AG04449 (cell line): Measurements from ENCODE around the gene LRRC4C.

Source experiments
- CTCF ChIA-PET: fragments of 350-600 bp; formaldehyde crosslinking; extraction: SDS; loops from one replicate; lab custom pipeline; 2021; ENCODE audit warnings: antibody characterized with exemption; lab: Yijun Ruan, JAX
- POLR2A ChIA-PET: fragments of 400-600, 350-600 bp; formaldehyde crosslinking; extraction: SDS; loops from one replicate; lab custom pipeline; 2020; ENCODE audit warnings: antibody characterized with exemption, inconsistent platforms; lab: Yijun Ruan, JAX
- DNase-seq: peaks from one replicate; pipeline ENCODE4 v3.0.0-alpha.2; 2010; ENCODE audit warnings: low read depth, low spot score
- H3K4me3 ChIP-seq: 2 replicates; pipeline ENCODE4 v1.5.1; 2011; ENCODE audit warnings: low read depth, mild to moderate bottlenecking, control low read depth, low read length
- CTCF ChIP-seq: IDR thresholded peaks from one replicate; pipeline ENCODE4 v1.5.1; 2011; ENCODE audit warnings: mild to moderate bottlenecking, moderate library complexity, low read length, control low read depth, inconsistent platforms; ENCODE audit not compliant: insufficient read depth; ENCODE audit errors: missing control alignments

Gene LRRC4C

GRCh38 chr11:40381481-40381880 lies 1078.0 kb downstream of the LRRC4C start:
- ChIA-PET POLR2A (no interaction called here), CTCF (no interaction called here)
- TF ChIP-seq CTCF = no peak
- no peak overlapping the region for H3K4me3 ChIP-seq
- no peak for DNase-seq

- ChIA-PET POLR2A (no interaction called here), CTCF (no interaction called here)
- no peak for DNase-seq
- no peak overlapping the region for H3K4me3 ChIP-seq
- no peak for TF ChIP-seq CTCF
Measured at GRCh38 chr11:40380835-40381234, 1078.6 kb downstream of the LRRC4C start.

GRCh38 chr11:40376331-40376730 lies 1083.1 kb downstream of the LRRC4C start:
- no peak for TF ChIP-seq CTCF
- CTCF ChIA-PET = no interaction called here
- no peak overlapping the region for H3K4me3 ChIP-seq
- POLR2A ChIA-PET = no interaction called here
- DNase-seq = no peak

- TF ChIP-seq CTCF = no peak
- POLR2A ChIA-PET = no interaction called here
- no peak for DNase-seq
- CTCF ChIA-PET = no interaction called here
- no peak overlapping the region for H3K4me3 ChIP-seq
Measured at GRCh38 chr11:40370821-40371616, 1088.4 kb downstream of the LRRC4C start.

GRCh38 chr11:40360206-40360798 lies 1099.2 kb downstream of the LRRC4C start:
- H3K4me3 ChIP-seq = no peak overlapping the region
- POLR2A ChIA-PET = no interaction called here
- DNase-seq = no peak
- CTCF ChIA-PET = no interaction called here
- no peak for TF ChIP-seq CTCF

GRCh38 chr11:40354121-40354520 lies 1105.3 kb downstream of the LRRC4C start:
- H3K4me3 ChIP-seq = no peak overlapping the region
- DNase-seq = no peak
- ChIA-PET POLR2A (no interaction called here), CTCF (no interaction called here)
- no peak for TF ChIP-seq CTCF
